ENCODE measurements around the gene COQ7.

DNA sequence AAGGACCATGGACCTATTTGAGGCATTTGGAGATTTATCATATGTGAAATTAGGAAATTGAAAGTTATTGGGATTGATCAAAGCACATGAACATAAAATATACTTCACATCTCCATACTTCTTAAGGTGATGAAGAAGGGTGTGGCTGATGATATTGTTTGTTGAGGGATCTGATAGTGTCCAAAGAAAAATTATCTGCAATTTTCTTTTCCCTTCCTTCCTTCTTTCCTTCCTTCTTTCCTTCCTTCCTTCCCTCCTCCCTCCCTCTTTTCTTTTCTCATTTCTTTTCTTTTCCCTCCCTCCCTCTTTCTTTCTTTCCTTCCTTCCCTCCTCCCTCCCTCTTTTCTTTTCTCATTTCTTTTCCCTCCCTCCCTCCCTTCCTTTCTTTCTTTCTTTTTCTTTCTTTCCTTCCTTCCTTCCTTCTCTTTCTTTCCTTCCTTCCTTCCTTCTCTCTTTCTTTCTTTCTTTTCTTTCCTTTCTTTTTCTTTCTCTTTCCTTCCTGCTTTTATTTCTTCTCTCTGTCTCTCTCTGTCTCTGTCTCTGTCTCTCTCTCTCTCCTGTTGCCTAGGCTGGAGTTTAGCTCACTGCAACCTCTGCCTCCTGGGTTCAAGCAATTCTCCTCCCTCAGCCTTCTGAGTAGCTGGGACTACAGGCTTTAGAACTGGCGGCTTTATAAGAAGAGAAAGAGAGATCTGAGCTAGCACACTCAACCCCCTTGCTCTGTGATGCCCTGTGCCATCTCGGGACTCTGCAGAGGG lies 25.4 kb downstream of the COQ7 start:
- TF ChIP-seq, protein P1, sequence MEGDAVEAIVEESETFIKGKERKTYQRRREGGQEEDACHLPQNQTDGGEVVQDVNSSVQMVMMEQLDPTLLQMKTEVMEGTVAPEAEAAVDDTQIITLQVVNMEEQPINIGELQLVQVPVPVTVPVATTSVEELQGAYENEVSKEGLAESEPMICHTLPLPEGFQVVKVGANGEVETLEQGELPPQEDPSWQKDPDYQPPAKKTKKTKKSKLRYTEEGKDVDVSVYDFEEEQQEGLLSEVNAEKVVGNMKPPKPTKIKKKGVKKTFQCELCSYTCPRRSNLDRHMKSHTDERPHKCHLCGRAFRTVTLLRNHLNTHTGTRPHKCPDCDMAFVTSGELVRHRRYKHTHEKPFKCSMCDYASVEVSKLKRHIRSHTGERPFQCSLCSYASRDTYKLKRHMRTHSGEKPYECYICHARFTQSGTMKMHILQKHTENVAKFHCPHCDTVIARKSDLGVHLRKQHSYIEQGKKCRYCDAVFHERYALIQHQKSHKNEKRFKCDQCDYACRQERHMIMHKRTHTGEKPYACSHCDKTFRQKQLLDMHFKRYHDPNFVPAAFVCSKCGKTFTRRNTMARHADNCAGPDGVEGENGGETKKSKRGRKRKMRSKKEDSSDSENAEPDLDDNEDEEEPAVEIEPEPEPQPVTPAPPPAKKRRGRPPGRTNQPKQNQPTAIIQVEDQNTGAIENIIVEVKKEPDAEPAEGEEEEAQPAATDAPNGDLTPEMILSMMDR (IDR thresholded peaks at IDR 0.05): no peak
- TF ChIP-seq POLR2A (IDR thresholded peaks at IDR 0.05): no peak

Data from prostate gland (tissue), 2 donors.